HG03097 (cell line): ENCODE measurements around the gene HNRNPA2B1.
"Not testable (repeated sequence)": the region's sequence is repeated elsewhere in the genome, so short reads cannot be mapped to it uniquely, and the experiment has no call there.

Source experiments
- ATAC-seq: cut with Tn5 transposase; IDR thresholded peaks from one replicate; pipeline ENCODE4 v1.9.1; 2021; ENCODE audit not compliant: unreplicated experiment, low FRiP score

The HNRNPA2B1 gene

GRCh38 chr7:26198781-26199169 lies 1.8 kb downstream of the HNRNPA2B1 start:
- no peak for ATAC-seq

- no peak for ATAC-seq
Observed at GRCh38 chr7:26198133-26198780, 2.3 kb downstream of the HNRNPA2B1 start.

DNA sequence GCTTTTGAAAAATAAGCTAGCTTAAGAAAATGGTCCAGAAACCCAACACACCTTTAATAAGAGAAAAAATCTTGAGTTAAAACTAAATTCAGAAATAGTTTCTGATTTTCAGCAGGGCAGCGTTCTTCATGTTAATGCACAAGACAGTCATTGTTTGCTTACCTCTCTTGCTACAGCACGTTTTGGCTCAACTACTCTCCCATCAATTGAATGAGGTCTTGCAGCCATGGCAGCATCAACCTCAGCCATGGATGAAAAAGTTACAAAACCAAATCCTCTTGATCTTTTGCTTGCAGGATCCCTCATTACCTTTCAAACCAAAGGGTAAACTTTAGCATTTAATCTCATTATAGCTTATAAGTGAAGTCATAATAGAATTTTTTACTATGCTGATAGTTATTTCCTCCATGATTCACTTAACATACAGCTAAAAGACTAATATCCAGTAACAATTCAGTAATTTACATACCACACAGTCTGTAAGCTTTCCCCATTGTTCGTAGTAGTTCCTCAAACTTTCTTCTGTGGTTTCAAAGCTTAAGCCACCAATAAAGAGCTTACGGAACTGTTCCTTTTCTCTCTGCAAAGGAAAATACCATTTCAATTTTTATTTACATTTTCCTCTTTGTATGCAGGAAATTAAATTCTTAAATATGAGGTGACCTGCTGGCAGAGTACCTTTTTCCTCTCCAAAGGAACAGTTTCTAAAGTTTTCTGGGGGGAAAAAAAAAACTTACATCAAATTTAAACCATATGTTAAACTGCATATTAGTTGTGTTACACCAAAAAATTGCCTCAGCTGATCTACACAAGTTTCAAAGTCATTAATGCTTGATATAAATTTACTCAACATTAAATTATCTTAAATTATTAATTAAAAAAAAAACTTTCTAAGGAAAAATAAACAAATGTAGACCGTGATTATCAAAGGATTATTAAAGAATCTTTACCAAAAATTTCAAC lies 3.1 kb downstream of the HNRNPA2B1 start:
- ATAC-seq = no peak

GRCh38 chr7:26195867-26196657 lies 4.5 kb downstream of the HNRNPA2B1 start:
- ATAC-seq = no peak

- no peak for ATAC-seq
Observed at GRCh38 chr7:26195182-26195581, 5.4 kb downstream of the HNRNPA2B1 start.

DNA sequence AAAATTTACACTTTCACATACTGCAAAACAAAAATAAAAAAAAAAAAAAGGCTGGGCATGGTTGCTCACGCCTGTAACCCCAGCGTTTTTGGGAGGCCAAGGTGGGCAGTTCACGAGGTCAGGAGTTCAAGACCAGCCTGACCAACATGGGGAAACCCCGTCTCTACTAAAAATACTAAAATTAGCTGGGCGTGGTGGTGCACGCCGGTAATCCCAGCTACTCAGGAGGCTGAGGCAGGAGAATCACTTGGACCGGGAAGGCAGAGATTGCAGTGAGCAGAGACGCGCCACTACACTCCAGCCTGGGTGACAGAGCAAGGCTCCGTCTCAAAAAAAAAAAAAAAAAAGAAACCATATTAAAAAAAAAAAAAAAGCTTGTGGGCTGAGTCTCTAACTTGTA lies 5.8 kb downstream of the HNRNPA2B1 start:
- ATAC-seq = not testable (repeated sequence)

GRCh38 chr7:26193432-26194207 lies 6.9 kb downstream of the HNRNPA2B1 start:
- ATAC-seq = no peak

DNA sequence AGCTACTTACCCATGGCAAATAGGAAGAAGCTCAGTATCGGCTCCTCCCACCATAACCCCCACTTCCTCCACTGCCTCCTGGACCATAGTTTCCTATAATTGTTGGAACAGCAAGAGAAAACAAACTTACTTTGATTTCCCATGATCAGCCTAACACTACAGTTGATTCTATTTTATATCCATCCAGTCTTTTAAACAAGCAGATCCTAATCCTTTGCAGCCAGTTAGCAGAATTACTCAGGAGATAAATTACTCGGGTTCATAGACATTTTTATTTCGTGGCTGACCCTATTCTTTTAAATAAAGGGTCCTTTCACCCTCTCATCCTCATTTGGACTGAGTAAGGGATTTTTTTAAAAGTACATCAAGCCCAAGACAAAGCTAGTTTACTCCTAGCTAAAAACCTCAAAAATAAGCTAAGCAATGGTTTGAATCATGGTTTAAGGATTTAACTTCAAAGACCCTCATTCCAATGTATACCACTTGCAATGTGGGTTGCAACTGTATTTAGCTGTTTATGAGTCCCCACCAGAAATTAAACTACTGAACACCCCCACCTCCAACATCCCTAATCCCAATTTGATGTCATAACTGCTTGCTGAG lies 8.0 kb downstream of the HNRNPA2B1 start:
- ATAC-seq = no peak

- no peak for ATAC-seq
Observed at GRCh38 chr7:26191974-26192479, 8.5 kb downstream of the HNRNPA2B1 start.

GRCh38 chr7:26191233-26191973 lies 9.1 kb downstream of the HNRNPA2B1 start:
- ATAC-seq = no peak

- ATAC-seq = no peak
Observed at GRCh38 chr7:26190417-26190869, 10.1 kb downstream of the HNRNPA2B1 start.

GRCh38 chr7:26189697-26190096 lies 10.8 kb downstream of the HNRNPA2B1 start:
- no peak for ATAC-seq

GRCh38 chr7:26188957-26189541 lies 11.5 kb downstream of the HNRNPA2B1 start:
- ATAC-seq = no peak

GRCh38 chr7:26188206-26188956 lies 12.2 kb downstream of the HNRNPA2B1 start:
- no peak for ATAC-seq

GRCh38 chr7:26187380-26188205 lies 13.0 kb downstream of the HNRNPA2B1 start:
- no peak for ATAC-seq

DNA sequence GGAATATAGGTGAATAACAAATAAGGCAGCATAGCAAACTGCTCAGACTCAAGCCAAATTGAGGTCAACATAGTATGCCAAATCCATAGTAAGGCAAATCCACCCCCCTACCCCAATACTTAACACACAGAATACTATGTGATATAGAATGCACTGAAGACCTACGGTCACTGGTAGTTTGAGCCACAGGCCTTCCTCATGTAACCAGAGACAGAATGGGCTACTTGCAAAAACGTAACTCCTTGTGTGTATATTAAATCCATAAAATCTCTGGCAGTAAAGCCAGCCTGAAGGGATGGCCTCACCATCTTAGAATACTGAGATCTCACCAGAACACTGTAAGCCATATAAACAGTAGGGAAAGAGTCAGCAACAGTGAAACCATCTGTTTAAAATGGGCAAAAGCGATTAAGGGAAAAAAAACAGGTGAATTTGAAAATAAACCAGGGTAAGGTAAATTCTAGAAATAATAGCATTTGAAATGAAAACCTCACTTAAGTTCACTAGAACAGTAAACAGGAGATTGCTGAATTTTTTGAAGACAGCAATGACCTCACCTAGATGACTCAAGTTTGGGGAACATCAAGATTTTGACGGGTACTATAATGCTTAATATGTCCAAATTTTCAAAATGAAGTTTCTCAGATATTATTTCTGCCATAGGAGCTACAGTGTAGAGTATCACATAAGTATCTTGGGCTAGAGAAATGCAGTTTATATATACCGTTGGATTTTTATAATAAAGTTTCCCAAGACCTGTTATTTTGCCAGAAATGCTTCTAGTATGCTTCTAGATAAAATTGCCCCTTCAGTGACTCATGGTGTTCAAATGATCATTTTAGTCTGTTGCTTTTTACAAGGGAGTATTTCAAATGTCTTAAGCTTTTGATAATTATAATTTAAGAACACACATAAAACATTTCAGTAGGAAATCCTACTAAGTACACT lies 13.9 kb downstream of the HNRNPA2B1 start:
- no peak for ATAC-seq
